Stimulated activated CD8-positive, alpha-beta memory T cell treated with anti-CD3 and anti-CD28 coated beads, Interleukin-7, amount 100 ng/mL, for 1 hour (primary cell): ENCODE data around the gene GOLGA6A.
"Not testable (repeated sequence)": the region's sequence is repeated elsewhere in the genome, so short reads cannot be mapped to it uniquely, and the experiment has no call there.

Experiments
- DNase-seq, 2 donors: peaks; one replicate each; pipeline ENCODE4 v3.0.0-alpha.2; 2020; ENCODE audit warnings: low read depth in 2 of 2

The GOLGA6A gene

DNA sequence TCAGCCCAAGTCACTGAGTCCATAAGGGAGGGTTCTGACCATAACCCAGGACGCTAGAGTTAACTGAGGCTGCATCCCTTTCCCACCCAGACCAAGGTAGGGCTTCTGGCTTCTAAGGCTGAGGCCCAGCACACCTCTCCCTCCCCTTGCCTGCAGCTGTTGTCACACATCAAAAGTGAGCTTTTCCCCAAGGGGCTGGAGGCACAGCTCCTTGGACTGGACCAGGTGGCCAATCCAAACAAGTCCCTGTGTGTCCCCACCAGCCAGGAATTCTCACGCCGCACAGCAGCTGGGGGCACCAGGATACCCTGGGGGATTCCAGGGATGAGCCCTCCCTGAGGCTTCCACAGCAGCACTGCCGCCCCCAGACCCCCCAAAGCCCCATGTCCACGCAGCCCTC, 25.8 kb upstream of the GOLGA6A start:
- DNase-seq, result no peak

DNA sequence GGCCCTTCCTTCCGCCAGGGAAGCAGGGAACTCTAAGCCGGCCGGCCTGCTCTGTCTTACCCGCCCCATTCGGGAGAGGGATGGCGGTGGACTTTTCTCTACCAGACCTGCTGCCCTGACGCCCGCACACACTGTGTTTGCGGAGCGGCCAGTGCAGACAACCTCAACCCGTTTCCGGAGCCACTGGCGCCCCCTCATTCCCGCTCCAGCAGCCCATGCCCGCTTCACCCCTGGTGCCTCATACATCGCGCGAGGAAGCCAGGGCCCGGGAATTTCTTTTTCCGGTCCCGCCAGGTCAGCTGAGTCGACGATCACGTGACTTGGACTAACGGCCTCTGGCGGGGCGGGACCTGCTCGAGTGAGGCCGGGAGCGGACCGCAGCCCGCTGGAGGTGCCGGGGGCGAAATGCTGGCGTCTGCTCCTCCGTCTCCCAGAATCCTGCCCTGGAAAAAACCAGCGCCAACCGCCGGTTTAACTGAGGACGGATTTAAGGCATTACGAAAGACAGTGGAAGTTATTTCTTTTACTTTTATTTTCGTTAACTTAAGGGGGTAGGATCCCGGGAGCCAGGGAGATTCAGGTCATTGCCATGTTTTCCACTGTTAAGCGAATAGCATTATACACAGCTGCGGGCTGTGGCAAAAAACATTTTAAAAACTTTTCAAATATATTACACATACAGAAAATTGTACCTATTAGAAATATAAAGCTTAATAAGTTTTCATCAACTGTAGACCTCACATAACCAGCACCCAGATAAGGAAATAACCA, 17.8 kb upstream of the GOLGA6A start:
- DNase-seq, result peak; percentile 36 to 39

DNA sequence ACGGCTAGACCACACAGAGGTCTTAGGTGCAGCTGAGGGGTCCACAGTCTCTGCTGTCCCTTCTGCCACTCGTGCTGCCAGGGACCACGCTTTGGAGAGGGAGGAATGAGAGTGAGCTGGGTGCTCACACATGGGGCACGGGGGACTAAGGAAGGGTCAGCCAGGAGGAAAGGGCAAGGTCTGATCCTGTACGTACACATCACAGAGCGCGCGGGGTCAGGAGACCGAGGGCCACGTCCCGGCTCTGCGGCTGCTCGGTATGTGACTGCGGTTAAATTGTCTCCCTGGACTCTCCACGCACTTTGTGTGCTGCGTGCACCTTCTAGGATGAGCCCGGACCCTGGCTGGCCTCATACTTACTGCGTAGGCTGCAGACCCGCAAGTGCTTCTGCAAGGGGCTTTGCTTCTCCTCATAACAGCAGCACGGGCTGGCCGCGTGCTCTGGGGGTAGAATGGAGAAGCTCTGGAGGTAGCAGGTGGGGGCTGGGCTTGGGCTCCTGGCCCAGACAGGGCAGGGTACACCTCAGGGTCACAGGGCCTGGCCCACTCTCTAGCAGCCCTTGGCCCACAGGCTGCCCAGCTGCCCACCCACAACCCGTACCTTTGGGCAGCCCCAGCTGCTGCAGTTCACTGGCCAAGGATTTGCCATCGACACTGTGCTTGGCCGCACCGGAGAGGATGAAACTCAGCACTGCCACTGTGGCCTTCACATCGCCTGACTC, 14.6 kb upstream of the GOLGA6A start:
- DNase-seq, result not testable (repeated sequence)

DNA sequence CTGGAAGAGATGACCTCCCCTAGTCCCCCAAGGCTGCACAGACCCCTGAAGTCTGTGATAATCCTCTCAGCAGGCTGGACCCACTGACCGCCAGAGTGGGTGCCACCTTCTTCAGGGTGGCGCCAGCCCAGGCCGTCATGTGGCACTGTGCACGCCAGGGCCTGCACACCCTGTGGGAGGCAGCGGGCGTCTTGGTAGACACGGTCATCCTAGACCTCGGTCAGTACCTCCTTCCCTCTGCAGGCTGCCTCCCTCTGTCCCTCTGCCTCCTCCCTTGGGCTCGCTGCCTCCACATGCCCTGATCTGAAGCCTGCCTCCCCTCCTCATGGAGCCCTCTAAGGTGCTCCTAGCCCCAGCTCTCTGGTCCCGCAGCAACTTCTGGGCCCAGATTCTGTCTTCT, 13.3 kb upstream of the GOLGA6A start:
- not testable (repeated sequence) for DNase-seq

DNA sequence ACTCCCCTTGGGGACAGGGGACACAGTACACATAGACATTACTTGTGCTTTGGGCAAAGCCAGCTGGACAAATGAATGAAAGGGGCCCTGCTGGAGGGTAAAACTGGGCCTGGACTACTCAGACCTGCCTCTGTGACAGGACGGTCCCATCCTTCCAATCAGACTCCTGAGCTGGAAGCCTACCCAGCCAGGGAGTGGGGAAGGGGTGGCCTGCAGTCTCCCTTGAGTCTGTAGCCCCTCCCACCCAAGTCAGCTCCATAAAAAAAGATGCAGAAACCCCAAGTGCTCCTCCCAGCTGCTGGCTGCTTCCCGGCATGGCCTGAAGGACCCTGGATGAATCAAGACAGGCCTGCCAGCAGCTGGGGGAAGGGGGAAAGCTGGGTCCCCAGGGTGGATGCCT, 12.2 kb upstream of the GOLGA6A start:
- not testable (repeated sequence) for DNase-seq

DNA sequence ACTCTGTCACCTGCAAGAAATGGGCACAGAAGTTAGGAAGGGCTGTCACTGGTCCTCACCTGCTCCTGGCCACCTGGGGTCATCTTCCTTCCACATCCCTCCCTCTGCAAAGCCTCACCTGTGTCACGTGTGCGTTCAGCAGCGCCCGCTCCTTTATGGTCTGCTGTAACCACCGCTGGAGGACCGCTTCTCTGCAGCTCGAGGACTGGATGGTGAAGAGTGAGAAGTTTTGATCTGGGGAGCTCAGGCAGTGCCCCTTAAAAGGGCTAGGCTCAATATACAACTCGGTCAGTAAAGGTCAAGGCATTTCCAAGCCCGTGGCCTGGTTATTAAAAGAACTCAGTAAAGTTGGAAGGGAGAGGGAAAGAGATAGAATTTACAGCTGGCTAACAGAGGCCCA, 6.6 kb downstream of the GOLGA6A start:
- not testable (repeated sequence) for DNase-seq

DNA sequence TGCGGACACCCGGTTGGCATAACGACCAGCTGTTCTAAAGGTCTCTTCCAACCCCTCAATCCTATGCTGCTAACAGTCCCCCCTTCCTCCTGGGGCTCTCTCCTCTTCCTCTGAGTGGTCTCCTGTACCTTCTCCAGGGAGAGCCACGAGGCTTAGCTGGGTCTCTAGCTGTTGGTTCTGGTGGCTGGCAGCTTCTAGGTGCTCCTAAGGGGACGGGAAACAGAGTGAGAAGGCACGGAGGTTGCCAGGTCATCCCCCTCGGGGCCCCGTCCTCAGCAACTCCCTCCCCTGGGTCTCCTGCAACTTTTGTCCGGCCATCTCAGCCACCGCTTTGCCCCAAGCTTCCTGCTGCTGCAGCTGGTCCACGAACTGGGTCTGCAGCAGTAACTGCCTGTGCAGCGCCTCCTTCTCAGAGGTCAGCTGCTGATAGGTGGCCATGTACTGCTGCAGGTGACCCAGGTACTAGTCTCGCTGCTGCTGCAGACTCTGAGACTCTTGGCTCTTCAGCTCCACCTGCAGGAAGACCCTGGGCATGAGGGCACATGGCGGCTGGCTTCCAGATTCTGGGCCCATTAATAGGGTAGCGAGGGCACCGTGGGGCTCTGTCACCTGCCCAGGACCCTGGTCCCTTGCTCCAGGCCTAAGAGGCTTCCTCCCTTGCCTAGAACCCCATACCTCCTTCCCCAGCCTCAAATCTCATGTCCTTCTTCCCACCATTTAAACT, 9.6 kb downstream of the GOLGA6A start:
- not testable (repeated sequence) for DNase-seq

DNA sequence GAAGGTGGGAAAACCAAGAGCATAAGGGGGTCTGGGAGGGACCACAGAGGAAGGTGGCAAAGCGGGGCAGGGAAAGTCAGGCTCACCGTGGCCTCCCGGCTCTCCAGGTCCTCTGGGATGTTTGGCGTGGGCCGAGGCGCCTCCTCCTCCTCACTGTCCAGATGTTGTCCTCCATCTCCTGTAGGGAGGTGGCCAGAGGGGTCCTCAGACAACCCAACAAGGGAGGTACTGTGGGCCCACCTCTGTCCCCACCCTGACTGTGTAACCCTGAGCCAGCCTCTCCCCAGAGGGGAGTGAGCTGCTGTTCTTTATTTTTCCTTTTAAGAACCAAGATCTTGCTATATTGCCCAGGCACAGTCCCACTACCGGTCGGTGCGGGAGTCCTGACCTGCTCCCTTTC, 10.2 kb downstream of the GOLGA6A start:
- not testable (repeated sequence) for DNase-seq

DNA sequence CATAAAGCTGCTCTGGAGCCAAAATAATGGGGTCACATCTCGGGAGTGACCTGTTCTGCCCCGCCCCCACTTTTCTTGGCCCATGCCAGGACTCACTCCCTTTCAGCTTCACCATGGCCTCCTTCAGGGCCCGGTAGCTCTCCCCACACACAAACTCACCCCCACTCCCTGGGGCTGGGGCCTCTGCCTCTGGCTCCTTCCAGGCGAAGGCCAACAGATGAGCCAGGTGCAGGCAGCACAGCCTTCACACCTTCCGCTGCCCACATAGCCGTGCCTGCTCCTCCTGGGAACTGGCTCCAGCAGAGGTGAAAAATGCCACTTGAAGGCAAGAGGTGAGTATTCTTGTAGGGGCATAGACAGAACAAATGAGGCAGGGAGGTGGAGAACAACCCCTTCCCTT, 10.7 kb downstream of the GOLGA6A start:
- DNase-seq, result not testable (repeated sequence)

DNA sequence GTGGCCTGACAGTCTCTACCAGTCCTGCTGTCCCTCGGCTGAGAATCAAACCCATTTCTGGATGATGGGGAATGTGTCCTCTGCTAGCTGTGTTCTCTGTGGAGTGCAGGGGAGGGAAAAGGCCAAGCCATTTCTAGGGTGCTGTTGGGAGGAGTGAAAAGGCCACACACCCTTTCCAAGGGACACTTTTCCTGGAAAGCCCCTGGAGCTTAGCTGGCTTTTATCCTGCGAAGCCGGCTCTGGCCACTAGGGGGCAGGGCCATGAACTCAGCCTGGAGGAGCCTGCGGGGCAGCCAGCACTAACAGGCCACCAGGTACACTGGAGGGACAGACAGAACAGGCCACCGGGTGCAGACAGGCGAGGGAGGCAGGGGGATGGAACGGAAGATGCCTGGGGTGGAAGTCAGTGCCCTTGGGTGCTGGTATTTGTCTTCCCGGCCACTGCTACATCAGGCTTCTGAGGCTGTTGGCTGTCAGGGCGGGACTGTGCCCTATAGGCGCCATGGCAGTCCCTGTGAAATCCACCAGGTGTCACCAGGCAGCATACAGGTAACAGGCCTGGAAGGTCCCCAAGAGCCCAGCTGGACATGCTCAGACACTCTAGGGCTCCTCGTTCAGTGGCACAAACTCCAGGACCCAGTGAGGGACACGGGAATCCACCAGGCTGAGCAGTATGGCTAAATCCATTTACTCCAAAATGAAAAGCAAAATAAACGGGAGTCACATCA, 16.5 kb downstream of the GOLGA6A start:
- peak; percentile 23 to 34 for DNase-seq

DNA sequence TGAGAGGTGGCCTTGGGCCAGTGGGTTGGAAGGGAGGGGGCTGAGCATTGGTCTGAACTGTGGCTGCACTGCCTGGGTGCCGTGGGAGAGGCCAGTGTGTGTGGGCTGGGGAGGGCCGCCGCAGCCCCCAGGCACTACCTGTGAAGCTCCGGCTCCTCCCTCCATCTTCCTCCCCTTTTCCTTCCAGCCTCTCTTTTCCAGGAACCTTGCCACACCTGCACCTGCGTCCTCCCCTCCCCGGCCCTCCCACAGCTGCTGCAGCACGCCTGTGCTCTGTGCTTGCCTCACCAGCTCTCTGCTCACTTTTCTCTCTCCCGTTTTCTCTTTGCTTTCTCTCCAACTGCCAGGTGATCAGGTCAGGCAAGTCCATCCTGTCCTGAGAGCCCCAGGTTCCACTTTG, 17.5 kb downstream of the GOLGA6A start:
- DNase-seq, result not testable (repeated sequence)

DNA sequence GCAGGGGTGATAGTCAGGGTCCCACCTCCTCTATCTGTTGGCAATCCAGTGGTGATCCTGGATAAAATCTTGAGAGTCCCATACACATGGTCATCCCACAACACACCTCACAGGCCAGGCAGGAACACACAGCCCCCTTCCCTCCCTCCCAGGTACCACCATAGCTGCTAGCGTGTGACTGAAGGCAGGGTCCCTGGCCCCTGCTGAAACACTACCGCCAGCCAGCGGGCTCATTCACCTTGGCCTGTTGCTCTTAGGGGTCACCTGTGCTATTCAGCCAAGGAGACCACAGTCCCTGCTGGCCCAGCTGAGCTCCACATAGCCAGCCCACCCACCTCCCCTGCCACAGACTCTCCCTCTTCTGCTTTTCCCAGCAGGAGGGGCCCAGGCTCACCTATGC, 18.2 kb downstream of the GOLGA6A start:
- not testable (repeated sequence) for DNase-seq

DNA sequence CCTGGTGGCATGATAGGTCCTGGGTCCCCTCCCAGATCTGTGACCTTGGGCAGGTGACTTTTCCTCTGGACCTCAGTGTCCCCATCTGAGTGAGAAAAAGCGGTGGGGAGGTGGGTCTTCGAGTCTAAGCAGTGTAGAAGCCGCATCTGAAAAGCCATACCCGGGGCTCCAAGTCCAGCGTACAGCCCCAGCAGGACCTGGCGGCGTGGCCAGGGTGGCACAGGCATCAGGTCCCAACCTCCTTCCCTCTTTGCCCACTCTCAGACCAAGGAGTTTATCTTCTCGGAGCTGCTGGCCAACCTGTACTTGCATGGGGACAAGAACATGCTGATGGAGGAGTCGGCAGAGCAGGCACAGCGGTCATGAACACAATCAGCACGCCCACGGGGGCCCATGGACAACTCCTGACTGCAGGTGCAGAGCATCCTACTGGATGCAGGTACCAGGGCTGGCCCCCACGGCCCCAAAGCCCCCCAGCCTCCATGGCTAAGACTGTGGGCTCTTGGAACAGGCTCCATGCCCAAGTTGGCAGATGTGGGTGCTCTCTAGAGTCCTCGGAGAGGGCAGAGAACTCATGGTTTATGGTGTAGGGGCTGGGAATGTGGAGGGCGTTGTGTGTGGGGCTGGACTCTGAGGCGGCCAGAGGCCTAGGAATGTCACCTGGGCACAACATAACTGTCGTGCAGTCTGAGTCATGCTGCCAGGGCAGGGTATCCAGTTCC, 18.8 kb downstream of the GOLGA6A start:
- not testable (repeated sequence) for DNase-seq

DNA sequence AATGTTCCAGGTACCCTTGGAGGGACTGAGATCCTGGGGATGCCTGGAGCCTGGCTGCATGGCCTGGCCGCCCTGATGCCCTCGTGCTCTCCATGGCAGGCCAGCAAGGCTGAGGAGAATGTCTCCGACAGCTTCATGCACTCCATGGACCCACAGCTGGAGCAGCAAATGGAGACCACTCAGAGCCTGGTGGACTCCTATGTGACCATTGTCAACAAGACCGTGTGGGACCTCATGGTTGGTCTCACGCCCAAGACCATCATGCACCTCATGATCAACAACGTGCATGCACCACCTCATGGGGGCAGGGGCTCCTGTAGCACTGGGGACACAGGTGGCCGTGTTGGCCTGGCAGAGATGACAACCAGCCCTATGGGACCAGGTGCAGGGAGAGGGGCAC, 19.7 kb downstream of the GOLGA6A start:
- no peak for DNase-seq

DNA sequence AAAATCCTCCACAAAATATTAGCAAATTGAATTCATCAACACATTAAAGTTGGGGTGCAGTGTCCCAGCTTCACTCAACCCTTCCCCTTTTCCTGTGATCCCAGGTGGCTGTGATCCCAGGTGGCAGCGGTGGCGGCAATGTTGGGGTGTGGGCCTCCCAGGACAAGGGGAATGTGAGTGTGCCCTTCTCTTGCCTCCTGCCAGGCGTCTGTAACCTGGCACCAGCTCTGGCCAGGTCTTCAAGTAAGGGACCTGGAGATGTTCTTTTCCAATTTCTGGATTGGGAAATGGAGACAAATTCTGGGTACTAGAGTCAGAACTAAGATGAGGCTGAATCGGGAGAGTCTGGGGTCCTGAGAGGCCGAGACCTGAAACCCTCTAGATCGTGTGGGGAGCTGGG, 20.1 kb downstream of the GOLGA6A start:
- DNase-seq, result no peak

DNA sequence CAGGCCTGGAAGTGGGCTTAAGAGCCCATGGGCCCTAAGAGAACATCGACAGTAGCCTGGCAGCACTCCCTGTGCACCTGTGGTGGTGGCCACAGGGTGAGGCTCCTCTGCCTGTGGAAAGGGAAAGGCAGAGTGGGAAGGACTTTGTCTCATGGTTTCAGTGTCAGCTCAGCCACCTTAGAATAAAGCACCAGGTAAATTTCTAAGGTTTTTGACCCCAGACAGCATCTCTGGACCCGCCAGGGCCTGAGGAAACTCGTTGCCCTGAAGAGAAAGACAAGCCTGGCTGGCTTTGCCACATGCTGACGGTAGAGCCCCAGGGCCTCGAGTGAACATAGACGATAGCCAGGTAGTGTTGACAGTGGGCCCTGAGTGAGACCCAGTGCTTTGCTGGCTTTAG, 22.1 kb downstream of the GOLGA6A start:
- no peak for DNase-seq

DNA sequence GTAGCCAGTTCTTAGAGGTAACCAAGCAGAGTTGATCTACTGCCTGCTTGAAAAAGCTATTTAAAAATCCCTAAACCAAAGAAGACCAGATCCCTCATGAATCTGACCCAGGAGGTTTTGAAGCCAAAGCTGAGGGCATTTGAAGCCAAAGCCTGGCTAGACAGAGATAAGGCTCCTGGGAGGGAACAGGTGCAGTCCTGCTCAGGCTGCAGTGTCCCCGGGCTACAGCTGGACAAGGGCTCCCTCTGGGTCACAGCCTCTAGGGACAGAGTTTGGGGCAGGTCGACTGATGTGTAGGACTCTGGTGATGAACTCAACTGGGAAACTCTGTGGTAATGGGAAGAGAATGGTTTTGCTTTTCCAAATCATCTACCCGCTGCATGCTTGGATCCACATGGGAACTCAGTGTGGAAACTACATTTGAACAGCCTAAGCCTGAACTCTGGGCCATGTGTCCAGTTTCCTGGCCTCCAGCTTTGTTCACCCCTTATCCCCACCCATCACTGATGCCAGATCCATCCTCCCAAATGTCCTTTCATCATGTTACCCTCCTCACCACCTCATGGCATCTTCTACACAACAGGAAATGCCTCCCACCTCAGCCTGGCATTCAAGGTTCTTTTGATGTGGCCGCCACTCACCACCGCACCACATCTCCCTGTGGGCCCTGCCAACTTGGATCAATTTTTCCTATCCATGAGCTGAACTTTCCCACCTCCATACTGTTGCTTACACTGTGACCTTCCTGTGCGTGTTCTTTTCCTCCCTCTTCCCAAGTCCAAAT, 23.1 kb downstream of the GOLGA6A start:
- not testable (repeated sequence) for DNase-seq

DNA sequence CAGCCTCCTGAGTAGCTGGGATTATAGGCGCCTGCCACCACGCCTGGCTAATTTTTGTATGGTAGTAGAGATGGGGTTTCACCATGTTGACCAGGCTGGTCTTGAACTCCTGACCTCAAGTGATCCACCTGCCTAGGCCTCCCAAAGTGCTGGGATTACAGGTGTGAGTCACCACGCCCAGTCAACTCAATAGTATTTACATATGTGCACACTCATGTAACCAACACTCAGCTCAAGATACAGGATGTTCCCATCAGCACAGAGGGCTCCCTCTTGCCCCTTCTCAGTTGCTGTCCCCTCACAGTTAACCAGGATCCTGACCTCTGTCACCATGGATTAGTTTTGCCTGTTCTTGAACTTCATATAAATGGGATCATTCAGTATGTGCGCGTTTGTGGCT, 26.0 kb downstream of the GOLGA6A start:
- DNase-seq, result not testable (repeated sequence)

DNA sequence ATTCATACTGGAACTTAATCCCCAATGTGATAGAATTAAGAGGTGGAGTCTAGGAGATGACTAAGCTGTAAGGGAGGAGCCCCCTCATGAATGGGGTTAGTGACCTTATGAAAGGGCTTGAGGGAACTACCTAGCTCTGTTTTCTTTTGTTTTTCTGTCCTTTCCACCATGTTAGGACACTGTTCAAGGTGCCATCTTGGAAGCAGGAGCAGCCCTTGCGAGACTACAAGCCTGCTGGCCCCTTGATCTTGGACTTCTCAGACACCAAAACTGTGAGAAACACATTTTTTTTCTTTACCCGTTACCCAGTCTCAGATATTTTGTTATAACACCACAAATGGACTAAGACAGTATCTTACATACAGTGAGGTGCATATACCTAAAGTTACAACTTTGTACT, 26.5 kb downstream of the GOLGA6A start:
- no peak for DNase-seq

DNA sequence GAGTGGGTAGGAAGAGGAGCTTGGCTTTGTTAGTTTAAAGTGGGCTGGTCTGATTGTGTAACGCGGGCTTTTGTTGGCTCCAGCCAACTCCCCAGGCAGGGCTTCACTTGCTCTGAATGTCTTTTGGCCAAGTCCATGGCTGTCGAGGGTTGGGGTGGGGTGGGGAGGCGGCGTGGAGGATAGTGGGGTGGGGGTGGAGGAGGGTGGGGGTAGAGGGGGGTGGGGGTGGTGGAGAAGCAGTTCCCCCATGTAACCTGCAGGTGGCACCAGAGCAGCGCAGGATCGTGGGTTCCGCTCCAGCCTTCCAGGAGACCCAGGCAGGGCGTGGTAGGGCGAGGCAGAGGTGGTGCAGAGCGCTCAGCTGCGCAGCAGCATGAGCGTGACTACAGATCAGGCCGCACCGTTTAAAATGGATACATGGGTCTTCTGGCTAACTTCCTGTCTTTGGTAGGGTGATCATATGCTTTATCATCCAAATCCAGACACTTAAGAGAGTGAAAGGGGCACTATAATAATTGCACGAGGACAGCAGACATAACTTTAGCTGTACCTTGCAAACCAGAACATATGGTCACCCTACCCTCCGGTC, 28.3 kb downstream of the GOLGA6A start:
- DNase-seq, result peak; percentile 7 to 31
